Small intestine (tissue), 7 donors: ENCODE results near the gene MYO15A. TPM values are rescaled to one million over a fixed set of nuclear protein-coding genes. Genes with fewer than 3 reads are reported as not detected.

ENCODE experiments used
- DNase-seq, 2 donors: peaks; one replicate each; pipeline versions ENCODE4 v3.0.0 to v3.0.0-alpha.2; 2013
- FAIRE-seq: peaks from 2 replicates; lab custom pipeline; 2012; peaks lifted over from hg19 to GRCh38; lab: Jason Lieb, UNC
- H3K27ac ChIP-seq, 3 donors: one replicate each; pipeline ENCODE4 v1.5.1; 2013; ENCODE audit warnings: low read length in 2 of 3, mild to moderate bottlenecking in 2 of 3, control low read depth in 1 of 3, inconsistent platforms in 1 of 3, low read depth in 1 of 3, moderate library complexity in 1 of 3
- H3K27me3 ChIP-seq, 3 donors: one replicate each; pipeline ENCODE4 v1.6.1; 2013; ENCODE audit warnings: low read length in 3 of 3, inconsistent platforms in 1 of 3; ENCODE audit not compliant: control insufficient read depth in 3 of 3, insufficient read depth in 3 of 3
- H3K36me3 ChIP-seq, 3 donors: one replicate each; pipeline ENCODE4 v1.6.1; 2013; ENCODE audit warnings: low read length in 3 of 3, inconsistent platforms in 1 of 3, low read depth in 1 of 3, mild to moderate bottlenecking in 1 of 3, moderate library complexity in 1 of 3; ENCODE audit not compliant: control insufficient read depth in 3 of 3, insufficient read depth in 2 of 3
- H3K4me1 ChIP-seq, 3 donors: one replicate each; pipeline ENCODE4 v1.6.1; 2013; ENCODE audit warnings: low read length in 2 of 3, inconsistent platforms in 1 of 3, low read depth in 1 of 3, mild to moderate bottlenecking in 1 of 3, moderate library complexity in 1 of 3; ENCODE audit not compliant: control insufficient read depth in 3 of 3, insufficient read depth in 2 of 3
- H3K4me3 ChIP-seq, 3 donors: one replicate each; pipeline ENCODE4 v1.5.1; 2013; ENCODE audit warnings: low read length in 3 of 3, control low read depth in 1 of 3, inconsistent platforms in 1 of 3, low read depth in 1 of 3, mild to moderate bottlenecking in 1 of 3, moderate library complexity in 1 of 3
- H3K9me3 ChIP-seq, 2 donors: one replicate each; pipeline ENCODE4 v1.6.1; 2013; ENCODE audit warnings: low read depth in 1 of 2, low read length in 1 of 2; ENCODE audit not compliant: control insufficient read depth in 2 of 2, insufficient read depth in 1 of 2
- WGBS, 3 donors: extraction: QIAGEN DNeasy Blood & Tissue Kit; methylation state at CpG; one replicate each; pipeline ENCODE4 v1.1.7; 2013; 5-methylcytosine and 5-hydroxymethylcytosine counted together
- polyA plus RNA-seq, 4 donors: library from polyadenylated mRNA; stranded (reverse) in 3 of 4; unstranded in 1 of 4; fragments of 200-250 nt in 3 of 4; fragments of 120-200 nt in 1 of 4; gene quantifications; one replicate each; pipeline versions ENCODE4 v1.2.1 to v1.2.3, GENCODE V29; 2013
- donor health status: healthy with polysubstance abuse.
- donor health status: control.
- donor health status: control.
- donor health status: Bipolar disorder and iron deficiency.
- donor health status: healthy.

Gene MYO15A
- polyA plus RNA-seq, 4 donors: 0.22 to 2.7 (median 1.6) TPM

GRCh38 chr17:18129041-18129502 is 20.5 kb downstream of the MYO15A start:
- Histone ChIP-seq H3K4me3 (no peak overlapping the region), H3K27ac (no peak overlapping the region), H3K9me3 (no peaks in the 10 kb centered on the region), H3K27me3 (peaks cover 0 to 2% (median 0%) of the 10 kb centered on the region in 3 donors), H3K36me3 (no peaks in the 10 kb centered on the region), H3K4me1 (no peaks in the 10 kb centered on the region)
- DNase-seq (peak in 1 of 2 donors; percentile 14), FAIRE-seq (no peak)
- WGBS, 3 donors: 25 to 60% (median 45%) methylated on average over 4 of the region's 4 CpGs

GRCh38 chr17:18132711-18133110 is 24.2 kb downstream of the MYO15A start:
- H3K27me3 ChIP-seq: no peaks in the 10 kb centered on the region
- H3K9me3 ChIP-seq: no peaks in the 10 kb centered on the region
- WGBS, 3 donors: 88 to 94% (median 93%) methylated on average over 5 of the region's 5 CpGs
- no peaks in the 10 kb centered on the region for H3K36me3 ChIP-seq
- DNase-seq (no peak), FAIRE-seq (no peak)
- no peak overlapping the region for H3K4me3 ChIP-seq
- no peak overlapping the region for H3K27ac ChIP-seq
- H3K4me1 ChIP-seq: no peaks in the 10 kb centered on the region

GRCh38 chr17:18136357-18136756 is 27.8 kb downstream of the MYO15A start:
- WGBS, 3 donors: 70 to 80% (median 72%) methylated on average over 19 of the region's 19 CpGs
- Histone ChIP-seq H3K36me3 (no peaks in the 10 kb centered on the region), H3K27me3 (no peaks in the 10 kb centered on the region), H3K4me1 (peaks cover 0 to 6% (median 0%) of the 10 kb centered on the region in 3 donors), H3K9me3 (no peaks in the 10 kb centered on the region), H3K27ac (no peak overlapping the region), H3K4me3 (no peak overlapping the region)
- DNase-seq (no peak), FAIRE-seq (no peak)

DNA sequence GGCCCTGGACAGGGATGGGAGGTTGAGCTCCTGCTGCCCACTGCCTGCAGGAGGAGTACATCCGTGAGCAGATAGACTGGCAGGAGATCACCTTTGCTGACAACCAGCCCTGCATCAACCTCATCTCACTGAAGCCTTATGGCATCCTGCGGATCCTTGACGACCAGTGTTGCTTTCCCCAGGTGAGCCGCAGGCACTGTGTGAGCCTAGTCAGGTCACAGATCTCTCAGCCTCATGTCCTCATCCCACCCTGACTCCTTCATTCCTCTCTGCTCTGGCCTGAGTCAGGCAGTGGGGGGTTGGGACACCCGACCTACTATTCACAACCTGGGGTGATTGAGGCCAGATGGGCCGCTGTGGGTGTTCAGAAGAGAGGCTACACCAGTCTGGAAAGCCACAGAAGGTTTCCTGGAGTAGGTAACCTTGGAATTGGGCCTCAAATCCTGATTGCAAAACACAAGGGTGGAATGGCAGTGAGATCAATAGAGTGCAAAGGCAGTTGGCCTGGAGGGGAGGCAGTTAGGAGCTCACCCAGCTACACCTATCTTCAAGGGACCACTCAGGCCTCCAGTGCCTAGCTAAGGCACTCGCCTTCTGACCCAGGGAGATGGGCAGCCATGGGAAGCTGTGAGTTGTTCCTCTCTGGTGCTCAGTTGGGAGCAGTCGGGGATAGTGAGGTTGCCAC is 29.7 kb downstream of the MYO15A start:
- H3K36me3 ChIP-seq: no peaks in the 10 kb centered on the region
- DNase-seq: no peak
- no peak overlapping the region for H3K4me3 ChIP-seq
- FAIRE-seq: no peak
- WGBS, 3 donors: 71 to 84% (median 80%) methylated on average over 7 to 8 of the region's 8 CpGs
- H3K9me3 ChIP-seq: no peaks in the 10 kb centered on the region
- peaks cover 0 to 6% (median 0%) of the 10 kb centered on the region in 3 donors for H3K4me1 ChIP-seq
- H3K27me3 ChIP-seq: no peaks in the 10 kb centered on the region
- H3K27ac ChIP-seq: no peak overlapping the region

DNA sequence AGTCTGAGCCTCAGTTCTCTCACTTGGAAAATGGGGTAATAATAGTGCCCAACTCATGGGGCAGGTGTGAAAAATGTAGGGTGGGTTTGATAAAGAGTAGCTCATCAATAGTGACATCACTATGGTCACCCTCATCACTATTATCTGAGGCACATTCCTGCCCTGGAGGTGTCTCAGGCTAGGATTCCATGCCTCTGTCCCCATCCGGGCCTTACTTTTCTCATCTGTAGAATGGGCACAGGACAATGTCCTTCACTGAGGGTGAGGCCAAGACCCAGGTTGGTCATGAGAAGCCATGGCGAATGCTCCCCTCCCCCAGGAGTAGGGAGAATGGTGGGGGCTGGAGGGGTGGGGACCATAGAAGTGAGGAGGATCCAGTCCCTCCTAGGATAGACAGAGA is 30.5 kb downstream of the MYO15A start:
- Histone ChIP-seq H3K27me3 (no peaks in the 10 kb centered on the region), H3K36me3 (no peaks in the 10 kb centered on the region), H3K27ac (no peak overlapping the region), H3K4me3 (no peak overlapping the region), H3K4me1 (peaks cover 0 to 6% (median 0%) of the 10 kb centered on the region in 3 donors), H3K9me3 (no peaks in the 10 kb centered on the region)
- 95 to 97% (median 96%) methylated on average over 2 of the region's 2 CpGs for WGBS, 3 donors
- no peak for DNase-seq
- no peak for FAIRE-seq

DNA sequence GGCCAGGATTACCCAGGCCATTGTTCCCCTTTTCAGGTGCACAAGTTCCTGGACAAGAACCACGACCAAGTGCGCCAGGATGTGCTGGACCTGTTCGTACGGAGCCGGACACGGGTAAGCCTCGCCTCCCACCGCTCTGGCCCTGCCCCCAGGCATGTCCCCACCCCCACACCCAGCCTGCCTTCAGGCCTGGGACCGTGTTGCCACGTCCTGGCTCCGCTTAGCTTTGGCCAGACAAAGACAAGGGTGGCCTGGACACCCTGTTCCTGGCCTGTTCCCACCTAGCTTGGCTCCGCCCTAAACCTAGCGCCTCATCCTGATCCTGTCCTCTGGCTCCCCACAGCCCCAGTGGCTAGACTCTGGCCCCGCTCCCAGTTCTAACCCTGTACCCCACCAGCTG is 30.9 kb downstream of the MYO15A start:
- 80 to 87% (median 85%) methylated on average over 12 to 14 of the region's 14 CpGs for WGBS, 3 donors
- no peak for DNase-seq
- H3K9me3 ChIP-seq: no peaks in the 10 kb centered on the region
- H3K4me1 ChIP-seq: peaks cover 0 to 6% (median 0%) of the 10 kb centered on the region in 3 donors
- no peak for FAIRE-seq
- H3K27me3 ChIP-seq: no peaks in the 10 kb centered on the region
- no peak overlapping the region for H3K27ac ChIP-seq
- no peaks in the 10 kb centered on the region for H3K36me3 ChIP-seq
- no peak overlapping the region for H3K4me3 ChIP-seq

DNA sequence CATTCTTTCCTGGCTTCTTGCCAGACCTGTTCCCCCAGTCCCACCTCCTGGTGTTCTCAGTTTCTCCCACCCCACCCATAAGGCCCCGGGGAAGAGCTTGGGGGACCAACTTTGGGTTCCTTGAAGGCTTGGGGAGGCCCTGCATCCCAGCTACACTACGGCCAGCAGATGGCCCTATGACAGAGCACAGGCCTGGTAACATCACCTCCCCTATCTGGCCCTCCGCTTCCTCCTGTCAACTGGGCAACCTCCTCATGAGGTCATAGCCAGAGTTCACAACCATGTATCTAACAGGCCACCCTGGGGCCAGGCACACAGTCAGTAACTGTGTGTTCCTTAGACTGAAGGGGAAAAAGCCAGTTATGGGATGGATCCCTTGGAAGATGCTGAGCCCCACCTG is 31.4 kb downstream of the MYO15A start:
- no peaks in the 10 kb centered on the region for H3K27me3 ChIP-seq
- no peak overlapping the region for H3K27ac ChIP-seq
- H3K36me3 ChIP-seq: no peaks in the 10 kb centered on the region
- H3K9me3 ChIP-seq: no peaks in the 10 kb centered on the region
- H3K4me3 ChIP-seq: no peak overlapping the region
- no peak for FAIRE-seq
- H3K4me1 ChIP-seq: peaks cover 0 to 6% (median 0%) of the 10 kb centered on the region in 3 donors
- no peak for DNase-seq
- WGBS, 3 donors: 47 to 66% (median 65%) methylated on average over 3 of the region's 3 CpGs

DNA sequence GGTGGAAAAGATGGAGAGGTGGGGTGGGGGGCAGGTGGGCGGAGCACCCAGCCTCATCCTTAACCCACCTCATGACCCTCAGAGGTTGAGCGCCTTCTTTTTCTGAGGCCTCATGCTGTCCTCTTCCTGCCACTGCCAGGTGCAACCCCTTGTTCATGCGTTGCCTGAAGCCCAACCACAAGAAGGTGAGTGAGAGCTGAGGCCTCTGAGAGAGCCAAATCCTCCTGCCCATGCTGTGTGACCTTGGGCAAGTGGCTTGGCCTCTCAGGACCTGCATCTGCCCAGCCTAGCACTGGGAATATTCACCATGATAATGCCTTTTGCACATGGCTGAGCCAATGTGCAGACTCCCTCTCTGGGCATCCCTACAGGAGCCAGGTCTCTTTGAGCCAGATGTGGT is 32.1 kb downstream of the MYO15A start:
- Histone ChIP-seq H3K9me3 (no peaks in the 10 kb centered on the region), H3K4me1 (peaks cover 0 to 6% (median 0%) of the 10 kb centered on the region in 3 donors), H3K36me3 (no peaks in the 10 kb centered on the region), H3K27ac (no peak overlapping the region), H3K27me3 (no peaks in the 10 kb centered on the region), H3K4me3 (no peak overlapping the region)
- DNase-seq: no peak
- WGBS, 3 donors: 80 to 84% (median 81%) methylated on average over 3 of the region's 3 CpGs
- no peak for FAIRE-seq
